Ramos (cell line): ENCODE results near the gene CHST3.
"Not testable (repeated sequence)": the region's sequence is repeated elsewhere in the genome, so short reads cannot be mapped to it uniquely, and the experiment has no call there.

Experiments
- in situ Hi-C: fragments of 300-500 bp; cut with MboI; formaldehyde crosslinking; loops from one replicate; pipeline ENCODE4 v1.14.3; 2022; ENCODE audit warnings: low sequenced_read_pairs; ENCODE audit not compliant: unreplicated experiment

The CHST3 gene

GRCh38 chr10:71964098-71964742 lies at the start of gene CHST3:
CHST3 (plus strand) TSS chr10:71964395; CDS start chr10:72005843, 41,448 bp downstream.
- in situ Hi-C loops = no loop called here

DNA sequence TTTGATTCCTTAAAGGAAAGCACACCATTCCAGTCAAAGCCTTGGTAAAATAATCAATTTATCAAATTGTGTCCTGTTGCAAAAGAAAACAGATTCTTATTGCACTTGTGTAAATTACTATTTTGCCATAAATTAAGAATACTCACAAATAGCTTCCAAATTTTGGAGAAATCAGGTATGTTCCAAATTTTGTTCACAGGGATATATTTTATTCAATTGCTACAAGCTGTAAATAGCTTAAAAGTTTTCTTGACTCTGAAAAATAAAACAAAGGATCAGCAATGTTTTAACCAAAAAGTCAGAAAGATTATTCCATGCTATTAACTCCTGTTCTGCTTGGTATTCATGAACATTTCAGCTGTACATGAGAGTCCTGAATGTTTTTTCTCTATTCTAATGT lies 47.4 kb upstream of the CHST3 start:
- in situ Hi-C loops = no loop called here

- in situ Hi-C loops = no loop called here
These were observed 45.2 kb upstream of the CHST3 start for GRCh38 chr10:71918992-71919391.

- in situ Hi-C loops = not testable (repeated sequence)
These were observed 44.1 kb upstream of the CHST3 start for GRCh38 chr10:71919956-71920539.

- in situ Hi-C loops = no loop called here
These were observed 43.5 kb upstream of the CHST3 start for GRCh38 chr10:71920540-71921323.

- in situ Hi-C loops = no loop called here
These were observed 42.7 kb upstream of the CHST3 start for GRCh38 chr10:71921324-71922027.

DNA sequence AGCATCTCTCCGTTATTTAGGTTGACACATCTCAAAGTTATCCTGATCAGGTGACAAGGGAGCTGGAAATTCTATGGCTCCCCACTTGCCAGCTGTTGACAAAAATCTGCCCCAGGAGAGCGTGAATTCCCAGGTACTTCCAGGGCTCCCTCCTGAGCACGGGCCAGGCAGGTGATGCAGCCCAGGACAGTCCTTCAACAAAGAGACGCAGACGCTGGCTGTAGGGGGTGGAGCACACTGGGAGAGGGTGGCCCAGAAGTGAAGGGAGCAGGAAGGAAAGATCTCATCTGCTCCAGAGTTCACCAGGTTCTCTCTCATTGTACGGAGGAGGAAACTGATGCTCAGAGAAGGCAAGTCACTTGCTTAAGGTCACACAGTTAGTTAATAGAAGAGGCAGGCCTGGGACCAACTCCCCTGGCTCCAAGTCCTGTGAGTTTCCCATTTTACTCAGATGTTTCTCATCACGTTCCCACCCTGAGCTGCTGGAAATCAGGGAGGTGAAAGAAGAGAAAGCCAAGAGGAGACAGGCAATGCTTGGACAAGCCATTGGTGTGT lies 41.0 kb upstream of the CHST3 start:
- in situ Hi-C loops = no loop called here

- in situ Hi-C loops = no loop called here
These were observed 39.4 kb upstream of the CHST3 start for GRCh38 chr10:71924771-71925170.

DNA sequence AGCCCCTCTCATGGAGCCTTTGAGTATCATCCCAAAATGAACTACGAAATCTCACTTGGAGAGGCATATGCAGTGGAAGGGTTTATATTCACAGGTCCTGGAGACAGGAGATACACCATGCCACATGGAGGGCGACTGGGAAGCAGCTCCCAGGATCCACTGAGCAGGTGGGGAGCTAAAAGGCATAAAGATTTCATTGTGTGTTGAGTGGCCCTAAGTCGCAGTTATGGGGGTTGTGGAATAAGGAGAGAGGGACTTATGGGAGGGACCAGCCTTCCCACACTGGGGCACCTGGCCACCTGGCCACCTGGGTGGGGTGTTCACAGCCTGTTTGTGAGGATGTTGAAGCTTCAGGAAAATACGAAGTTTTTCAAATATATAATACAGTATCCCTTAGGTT lies 37.0 kb upstream of the CHST3 start:
- in situ Hi-C loops = no loop called here

- in situ Hi-C loops = no loop called here
These were observed 36.2 kb upstream of the CHST3 start for GRCh38 chr10:71927776-71928592.

DNA sequence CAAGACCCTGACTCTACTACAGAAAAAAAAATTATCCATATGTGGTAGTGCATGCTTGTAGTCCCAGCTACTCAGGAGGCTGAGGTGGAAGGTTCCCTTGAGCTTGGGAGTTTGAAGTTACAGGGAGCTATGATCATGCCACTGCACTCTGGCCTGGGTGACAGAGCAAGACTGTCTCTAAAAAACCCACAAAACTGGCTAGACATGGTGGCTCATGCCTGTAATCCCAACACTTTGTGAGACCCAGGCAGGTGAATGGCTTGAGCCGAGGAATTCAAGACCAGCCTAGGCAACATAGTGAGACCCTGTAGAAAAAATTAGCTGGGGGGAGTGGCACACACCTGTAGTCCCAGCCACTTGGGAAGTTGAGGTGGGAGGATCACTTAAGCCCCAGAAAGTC lies 32.9 kb upstream of the CHST3 start:
- in situ Hi-C loops = no loop called here

GRCh38 chr10:71933651-71934050 lies 30.5 kb upstream of the CHST3 start:
- in situ Hi-C loops = no loop called here

DNA sequence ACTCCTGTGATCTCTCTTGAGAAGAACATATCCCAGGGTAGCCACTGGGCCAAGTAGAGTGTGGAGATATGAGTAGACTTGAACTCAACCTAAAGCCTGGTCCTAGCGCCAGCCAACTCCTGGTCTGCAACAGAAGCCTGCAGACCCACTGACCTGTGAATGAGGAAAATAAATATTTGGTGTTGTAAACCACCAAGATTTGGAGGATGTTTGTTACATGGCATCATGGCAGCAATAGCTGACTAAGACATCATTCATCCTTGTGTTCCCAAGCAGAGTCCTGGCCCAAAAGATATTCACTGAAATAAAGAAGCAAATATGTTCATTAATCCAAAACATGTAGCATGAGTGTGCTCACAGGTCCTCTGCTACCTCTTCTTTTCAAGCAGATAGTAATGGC lies 26.0 kb upstream of the CHST3 start:
- in situ Hi-C loops = no loop called here

DNA sequence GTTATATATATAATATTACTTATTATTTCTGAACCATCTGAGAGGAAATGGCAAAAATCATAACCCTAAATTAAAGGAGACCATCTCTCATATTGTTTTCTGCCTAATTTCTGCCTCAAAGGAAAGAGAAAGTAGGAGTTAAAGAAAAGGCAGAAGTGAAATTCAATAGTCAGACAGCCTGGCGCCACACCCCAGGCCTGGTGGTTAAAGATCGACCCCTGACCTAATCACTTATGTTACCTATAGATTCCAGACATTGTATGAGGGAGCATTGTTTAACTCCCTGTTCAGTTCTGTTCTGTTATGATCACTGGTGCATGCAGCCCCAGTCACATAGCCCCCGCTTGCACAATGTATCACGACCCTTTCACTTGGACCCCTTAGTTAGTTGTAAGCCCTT lies 24.9 kb upstream of the CHST3 start:
- in situ Hi-C loops = no loop called here

- in situ Hi-C loops = no loop called here
These were observed 24.2 kb upstream of the CHST3 start for GRCh38 chr10:71939861-71940474.

DNA sequence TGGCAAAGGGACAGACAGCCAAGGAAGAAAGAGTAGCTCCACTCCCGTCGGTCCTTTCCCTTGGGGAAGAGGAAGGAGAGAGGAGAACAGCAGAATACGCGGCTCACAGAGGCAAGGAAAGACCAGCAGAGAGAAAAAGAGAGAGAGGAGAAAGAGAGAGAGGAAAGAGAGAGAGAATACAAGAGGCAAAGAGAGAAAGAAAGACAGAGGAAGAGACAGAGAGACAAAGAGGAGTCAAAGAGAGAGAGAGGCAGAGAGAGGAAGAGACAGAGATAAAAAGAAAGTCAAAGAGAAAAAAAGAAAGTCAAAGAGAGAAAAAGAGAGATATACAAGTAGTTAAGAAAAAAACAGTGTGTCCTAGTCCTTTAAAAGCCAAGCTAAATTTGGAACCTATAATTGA lies 23.4 kb upstream of the CHST3 start:
- in situ Hi-C loops = no loop called here

- in situ Hi-C loops = no loop called here
These were observed 22.9 kb upstream of the CHST3 start for GRCh38 chr10:71941318-71941717.

DNA sequence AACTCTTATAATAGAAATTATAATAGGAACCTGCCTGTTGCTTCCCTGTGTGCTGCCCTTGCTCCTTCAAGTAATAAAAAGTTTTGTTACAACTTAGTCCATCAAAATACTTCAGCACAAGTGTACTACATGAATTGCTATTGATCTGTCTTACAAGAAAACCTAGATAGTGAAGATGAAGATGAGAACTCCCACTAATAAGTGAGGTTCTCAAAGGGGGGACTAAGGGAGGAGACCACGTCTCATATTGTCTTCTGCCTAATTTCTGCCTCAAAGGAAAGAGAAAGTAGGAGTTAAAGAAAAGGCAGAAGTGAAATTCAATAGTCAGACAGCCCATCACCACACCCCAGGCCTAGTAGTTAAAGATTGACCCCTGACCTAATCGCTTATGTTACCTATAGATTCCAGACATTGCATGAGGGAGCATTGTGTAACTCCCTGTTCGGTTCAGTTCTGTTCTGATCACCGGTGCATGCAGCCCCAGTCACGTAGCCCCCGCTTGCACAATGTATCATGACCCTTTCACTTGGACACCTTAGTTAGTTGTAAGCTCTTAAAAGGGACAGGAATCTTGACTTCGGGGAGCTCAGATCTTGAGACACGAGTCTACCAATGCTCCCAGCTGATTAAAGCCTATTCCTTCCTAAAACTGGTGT lies 18.2 kb upstream of the CHST3 start:
- in situ Hi-C loops = no loop called here

DNA sequence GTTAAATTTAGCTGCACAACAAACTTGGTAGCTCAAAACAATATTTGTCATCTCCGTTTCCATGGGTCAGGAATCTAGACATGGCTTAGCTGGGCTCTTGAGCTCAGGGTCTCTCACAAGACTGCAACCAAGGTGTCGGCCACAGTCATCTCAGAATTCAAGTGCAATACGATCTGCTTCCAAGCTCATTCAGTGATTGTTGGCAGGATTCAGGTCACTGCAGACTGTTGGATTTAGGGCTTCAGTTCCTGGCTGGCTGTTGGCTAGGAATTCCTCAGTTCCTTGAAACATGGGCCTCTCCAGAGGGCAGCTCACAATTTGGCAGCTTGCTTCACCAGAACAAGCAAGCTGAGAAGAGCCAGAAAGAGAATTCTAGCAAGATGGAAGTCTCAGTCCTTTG lies 17.5 kb upstream of the CHST3 start:
- in situ Hi-C loops = no loop called here
